Neuronal stem cell (in vitro differentiated cells): ENCODE results near the gene ETFA.

ENCODE experiments used
- DNase-seq: peaks from one replicate; pipeline ENCODE4 v3.0.0-alpha.2; 2013; ENCODE audit warnings: low spot score
- H2AFZ ChIP-seq: one replicate; pipeline ENCODE4 v1.6.1; 2013; ENCODE audit warnings: mild to moderate bottlenecking, low read length, inconsistent platforms
- H2AK5ac ChIP-seq: 2 replicates; pipeline ENCODE4 v1.6.1; 2013; ENCODE audit warnings: low read depth, mild to moderate bottlenecking, inconsistent platforms, low read length, moderate library complexity, mixed read lengths
- H2BK120ac ChIP-seq: 2 replicates; pipeline ENCODE4 v1.6.1; 2013; ENCODE audit warnings: low read depth, mild to moderate bottlenecking, inconsistent platforms, low read length, moderate library complexity, mixed read lengths
- H2BK12ac ChIP-seq: one replicate; pipeline ENCODE4 v1.6.1; 2013; ENCODE audit warnings: low read length, inconsistent platforms
- H2BK15ac ChIP-seq: 2 replicates; pipeline ENCODE4 v1.6.1; 2013; ENCODE audit warnings: mild to moderate bottlenecking, low read length, inconsistent platforms, mixed read lengths
- H2BK5ac ChIP-seq: one replicate; pipeline ENCODE4 v1.6.1; 2013; ENCODE audit warnings: inconsistent platforms, mild to moderate bottlenecking, low read length, moderate library complexity
- H3K14ac ChIP-seq: one replicate; pipeline ENCODE4 v1.6.1; 2013; ENCODE audit warnings: low read length, inconsistent platforms
- H3K18ac ChIP-seq: 2 replicates; pipeline ENCODE4 v1.6.1; 2013; ENCODE audit warnings: low read length, inconsistent platforms
- H3K23ac ChIP-seq: 2 replicates; pipeline ENCODE4 v1.6.1; 2013; ENCODE audit warnings: low read depth, mild to moderate bottlenecking, mixed read lengths, low read length, inconsistent platforms; ENCODE audit not compliant: poor library complexity
- H3K27ac ChIP-seq: replicated peaks from 3 replicates; pipeline ENCODE4 v1.5.1; 2013; ENCODE audit warnings: low read length, inconsistent platforms
- H3K27me3 ChIP-seq, 3 experiments: 2 replicates each; pipeline ENCODE4 v1.6.1; 2013; ENCODE audit warnings: low read length in 3 of 3, mild to moderate bottlenecking in 2 of 3, inconsistent platforms in 1 of 3, low read depth in 1 of 3, mixed read lengths in 1 of 3, moderate library complexity in 1 of 3; ENCODE audit not compliant: control insufficient read depth in 3 of 3, insufficient read depth in 3 of 3
- H3K36me3 ChIP-seq, 2 donors: replicated peaks in 1 of 2; 2 replicates each; pipeline ENCODE4 v1.6.1; 2013; ENCODE audit warnings: low read length in 2 of 2; ENCODE audit not compliant: control insufficient read depth in 2 of 2, insufficient read depth in 2 of 2
- H3K4ac ChIP-seq: 2 replicates; pipeline ENCODE4 v1.6.1; 2013; ENCODE audit warnings: inconsistent platforms, mild to moderate bottlenecking, low read length, moderate library complexity
- H3K4me1 ChIP-seq, 2 donors: 1 replicate in 1 of 2; 2 replicates in 1 of 2; pipeline ENCODE4 v1.6.1; 2013; ENCODE audit warnings: low read length in 2 of 2, low read depth in 1 of 2; ENCODE audit not compliant: control insufficient read depth in 2 of 2, insufficient read depth in 1 of 2
- H3K4me2 ChIP-seq: one replicate; pipeline ENCODE4 v1.6.1; 2013; ENCODE audit warnings: mild to moderate bottlenecking, low read length, inconsistent platforms; ENCODE audit not compliant: insufficient read depth, poor library complexity, severe bottlenecking
- H3K4me3 ChIP-seq, 2 donors: 2 replicates each; pipeline ENCODE4 v1.5.1; 2013; ENCODE audit warnings: low read length in 2 of 2, mild to moderate bottlenecking in 2 of 2, inconsistent platforms in 1 of 2, moderate library complexity in 1 of 2
- H3K79me1 ChIP-seq: one replicate; pipeline ENCODE4 v1.6.1; 2013; ENCODE audit warnings: low read depth, mild to moderate bottlenecking, inconsistent platforms, low read length, moderate library complexity
- H3K9ac ChIP-seq: one replicate; pipeline ENCODE4 v1.6.1; 2013; ENCODE audit warnings: mild to moderate bottlenecking, low read depth, low read length, inconsistent platforms; ENCODE audit not compliant: poor library complexity
- H3K9me3 ChIP-seq, 2 donors: replicated peaks in 1 of 2; 2 replicates each; pipeline versions ENCODE3 to v1.6.1; 2013; ENCODE audit warnings: low read length in 2 of 2, mild to moderate bottlenecking in 2 of 2, inconsistent platforms in 1 of 2, low read depth in 1 of 2, mixed read lengths in 1 of 2, moderate library complexity in 1 of 2; ENCODE audit not compliant: control insufficient read depth in 2 of 2, insufficient read depth in 1 of 2
- H4K8ac ChIP-seq: one replicate; pipeline ENCODE4 v1.6.1; 2013; ENCODE audit warnings: low read depth, mild to moderate bottlenecking, inconsistent platforms, low read length, moderate library complexity
- H4K91ac ChIP-seq: one replicate; pipeline ENCODE4 v1.6.1; 2013; ENCODE audit warnings: low read length, low read depth, mild to moderate bottlenecking, inconsistent platforms; ENCODE audit not compliant: poor library complexity
- WGBS, 2 donors: extraction: QIAGEN DNeasy Blood & Tissue Kit; methylation state at CpG; one replicate each; pipeline ENCODE4 v1.1.7; 2013; ENCODE audit warnings: missing lambda C conversion rate in 2 of 2, mixed read lengths in 1 of 2; ENCODE audit not compliant: insufficient read length in 2 of 2, insufficient replicate concordance in 1 of 2; ENCODE audit errors: extremely low coverage in 2 of 2; 5-methylcytosine and 5-hydroxymethylcytosine counted together

Gene ETFA

DNA sequence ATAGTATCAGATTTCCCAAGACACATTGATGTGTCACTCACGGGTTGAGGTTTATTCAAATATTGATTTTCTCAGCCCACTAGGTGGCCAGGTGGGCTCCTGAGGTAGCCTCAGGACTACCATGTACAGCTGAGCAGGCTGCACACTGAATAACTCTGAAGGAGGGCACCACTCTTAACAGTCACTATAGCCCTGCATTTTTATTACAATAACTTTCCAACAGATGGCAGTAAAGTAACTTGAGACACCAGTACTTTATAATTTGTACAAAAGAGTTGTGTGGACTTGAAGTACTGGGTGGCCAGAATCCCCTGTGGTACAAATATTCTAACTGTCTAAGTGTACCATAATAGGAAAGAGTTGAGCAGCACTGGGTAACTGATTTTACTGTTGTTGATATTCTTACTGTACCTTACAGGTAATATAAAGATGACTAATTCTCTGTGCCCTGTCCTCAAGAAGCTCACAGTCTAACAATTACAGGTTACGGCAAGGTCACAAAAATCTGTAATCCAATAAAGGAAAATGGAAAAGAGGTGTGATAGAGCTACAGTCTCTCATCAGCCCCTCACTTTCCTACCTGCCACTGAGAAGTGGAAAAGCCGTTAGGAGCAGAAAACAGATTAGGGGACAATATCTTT, 76.0 kb downstream of the ETFA start:
- H2AFZ ChIP-seq, result no peak overlapping the region
- no peak overlapping the region for H4K91ac ChIP-seq
- no peaks in the 10 kb centered on the region for H3K79me1 ChIP-seq
- no peaks in the 10 kb centered on the region for H3K27me3 ChIP-seq
- peaks cover 0 to 16% of the 10 kb centered on the region in 2 donors for H3K36me3 ChIP-seq
- no peak overlapping the region for H3K4me2 ChIP-seq
- no peak overlapping the region for H4K8ac ChIP-seq
- DNase-seq, result no peak
- no peak overlapping the region for H3K27ac ChIP-seq
- H3K9ac ChIP-seq, result no peak overlapping the region
- no peak overlapping the region for H2BK5ac ChIP-seq
- no peak overlapping the region for H3K4me3 ChIP-seq
- WGBS, 2 donors, result no CpG with 5 or more reads among the region's 3 CpGs
- H2BK120ac ChIP-seq, result no peak overlapping the region
- H3K9me3 ChIP-seq, result no peaks in the 10 kb centered on the region
- no peak overlapping the region for H2AK5ac ChIP-seq
- no peak overlapping the region for H3K14ac ChIP-seq
- H3K18ac ChIP-seq, result no peak overlapping the region
- no peak overlapping the region for H2BK12ac ChIP-seq
- no peak overlapping the region for H3K4ac ChIP-seq
- peaks cover 0 to 4% of the 10 kb centered on the region in 2 donors for H3K4me1 ChIP-seq
- no peak overlapping the region for H2BK15ac ChIP-seq
- H3K23ac ChIP-seq, result no peak overlapping the region

DNA sequence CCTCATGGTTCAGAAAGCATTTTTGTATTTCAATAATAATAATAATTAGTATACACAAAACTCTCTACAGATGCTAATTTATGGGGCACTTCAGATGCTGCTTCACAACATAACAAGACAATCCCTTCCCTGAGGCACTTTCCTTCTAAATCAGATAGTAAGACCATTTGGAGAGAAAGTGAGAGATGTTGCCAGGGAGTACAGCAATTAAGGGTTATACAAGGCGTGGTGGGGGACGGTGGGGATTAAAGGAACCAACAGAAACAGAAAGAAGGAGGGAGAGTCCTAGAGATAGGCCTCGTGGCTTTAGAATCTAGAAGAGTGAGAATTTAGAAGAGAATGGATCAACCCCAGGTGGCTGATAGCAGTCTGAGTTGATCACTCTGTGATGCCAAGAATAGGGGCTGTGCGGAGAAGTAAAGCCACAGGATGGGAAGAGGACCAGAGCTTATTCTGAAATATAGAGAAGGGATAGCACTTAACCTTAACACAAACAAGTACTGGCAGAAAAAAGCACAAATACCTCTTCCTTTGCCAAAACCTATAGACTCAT, 76.9 kb downstream of the ETFA start:
- H2AFZ ChIP-seq, result no peak overlapping the region
- no peak overlapping the region for H3K27ac ChIP-seq
- H3K27me3 ChIP-seq, result no peaks in the 10 kb centered on the region
- H3K4ac ChIP-seq, result no peak overlapping the region
- H2BK15ac ChIP-seq, result no peak overlapping the region
- no peak overlapping the region for H2BK120ac ChIP-seq
- no peak overlapping the region for H2AK5ac ChIP-seq
- peaks cover 0 to 17% of the 10 kb centered on the region in 2 donors for H3K36me3 ChIP-seq
- no peak overlapping the region for H3K23ac ChIP-seq
- no peak overlapping the region for H3K14ac ChIP-seq
- WGBS, 2 donors, result no CpG with 5 or more reads among the region's 4 CpGs
- H3K18ac ChIP-seq, result no peak overlapping the region
- peaks cover 0 to 4% of the 10 kb centered on the region in 2 donors for H3K4me1 ChIP-seq
- H3K4me2 ChIP-seq, result no peak overlapping the region
- no peak overlapping the region for H4K91ac ChIP-seq
- no peak overlapping the region for H2BK12ac ChIP-seq
- H3K4me3 ChIP-seq, result no peak overlapping the region
- H3K79me1 ChIP-seq, result no peaks in the 10 kb centered on the region
- H2BK5ac ChIP-seq, result no peak overlapping the region
- no peak overlapping the region for H4K8ac ChIP-seq
- no peak for DNase-seq
- H3K9me3 ChIP-seq, result no peaks in the 10 kb centered on the region
- H3K9ac ChIP-seq, result no peak overlapping the region

DNA sequence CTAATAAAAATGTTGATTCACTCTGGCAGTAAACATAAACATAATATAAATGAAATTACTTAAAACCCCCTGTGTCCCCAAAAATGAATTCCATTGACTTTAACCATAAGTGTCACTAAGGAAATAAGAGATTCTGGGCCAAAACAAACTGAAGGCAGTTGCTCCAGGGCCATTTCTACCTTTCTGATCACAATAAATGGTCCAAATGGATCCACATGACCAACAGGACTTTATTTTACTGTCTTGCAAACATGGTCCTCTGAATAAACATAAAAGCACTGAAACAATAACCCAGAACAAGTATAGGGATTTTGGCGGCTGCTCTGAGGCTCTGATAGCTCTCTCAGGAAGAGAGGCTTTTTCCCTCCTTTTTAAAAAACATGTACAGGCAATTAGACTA, 77.3 kb downstream of the ETFA start:
- H3K79me1 ChIP-seq, result no peaks in the 10 kb centered on the region
- H3K36me3 ChIP-seq, result peaks cover 0 to 22% of the 10 kb centered on the region in 2 donors
- H3K23ac ChIP-seq, result no peak overlapping the region
- H3K9ac ChIP-seq, result no peak overlapping the region
- H2BK120ac ChIP-seq, result no peak overlapping the region
- no peak overlapping the region for H3K27ac ChIP-seq
- no peaks in the 10 kb centered on the region for H3K27me3 ChIP-seq
- WGBS, 2 donors, result no CpG with 5 or more reads among the region's 1 CpG
- H2BK15ac ChIP-seq, result no peak overlapping the region
- no peak overlapping the region for H4K8ac ChIP-seq
- H2AK5ac ChIP-seq, result no peak overlapping the region
- no peaks in the 10 kb centered on the region for H3K9me3 ChIP-seq
- no peak overlapping the region for H3K4me2 ChIP-seq
- no peak overlapping the region for H3K14ac ChIP-seq
- no peak overlapping the region for H3K18ac ChIP-seq
- no peak for DNase-seq
- no peak overlapping the region for H2AFZ ChIP-seq
- H2BK12ac ChIP-seq, result no peak overlapping the region
- H3K4ac ChIP-seq, result no peak overlapping the region
- no peak overlapping the region for H2BK5ac ChIP-seq
- H3K4me1 ChIP-seq, result peaks cover 0 to 4% of the 10 kb centered on the region in 2 donors
- H3K4me3 ChIP-seq, result no peak overlapping the region
- no peak overlapping the region for H4K91ac ChIP-seq

DNA sequence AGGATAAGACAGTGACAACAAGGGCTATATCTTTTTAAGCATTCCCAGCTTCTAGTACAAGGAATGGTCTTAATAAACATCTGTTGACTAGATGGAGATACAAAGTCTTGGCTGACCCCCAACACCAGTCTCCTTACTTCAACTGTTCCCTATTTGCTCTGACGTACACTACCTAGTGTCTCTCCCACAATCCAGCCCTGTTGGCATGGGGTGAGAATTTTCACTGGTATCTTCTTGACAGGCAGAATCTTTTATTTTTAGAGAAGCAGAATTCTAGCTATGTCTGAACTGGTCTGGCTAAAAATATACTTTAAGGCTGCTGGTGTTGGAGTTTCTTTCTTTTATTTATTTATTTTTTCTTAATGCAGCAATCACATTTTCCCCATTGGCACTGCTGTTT, 82.0 kb downstream of the ETFA start:
- Histone ChIP-seq H3K18ac (no peak overlapping the region), H3K9ac (no peak overlapping the region), H4K8ac (no peak overlapping the region), H3K9me3 (no peaks in the 10 kb centered on the region), H2BK5ac (no peak overlapping the region), H3K4me1 (peaks cover 0 to under 1% of the 10 kb centered on the region in 2 donors), H2BK12ac (no peak overlapping the region), H3K14ac (no peak overlapping the region), H3K4ac (no peak overlapping the region), H3K23ac (no peak overlapping the region), H3K36me3 (peaks cover 3 to 45% of the 10 kb centered on the region in 2 donors), H4K91ac (no peak overlapping the region), H3K4me3 (no peak overlapping the region), H2BK15ac (no peak overlapping the region), H2AK5ac (no peak overlapping the region), H3K27ac (no peak overlapping the region), H2BK120ac (no peak overlapping the region), H3K79me1 (no peaks in the 10 kb centered on the region), H2AFZ (no peak overlapping the region), H3K4me2 (no peak overlapping the region), H3K27me3 (no peaks in the 10 kb centered on the region)
- WGBS, 2 donors, result no CpG with 5 or more reads among the region's 1 CpG
- no peak for DNase-seq
